K562 (cell line): ENCODE data around the gene COL23A1. TPM values are rescaled to one million over a fixed set of nuclear protein-coding genes. Genes with fewer than 3 reads are reported as not detected.

Experiments
- ATAC-seq: fragments of 200-7000 bp; cut with Tn5 transposase; 3 replicates; pipeline ENCODE4 v1.9.1; 2020; ENCODE audit warnings: moderate library complexity
- BruUV-seq: library from RNA; stranded (reverse); fragments of 400-500 nt; replicated peaks from 2 replicates; lab custom pipeline; 2021; lab: Mats Ljungman, UMichigan
- CTCF ChIA-PET: fragments of 300-600 bp; formaldehyde crosslinking; extraction: SDS; loops from one replicate; lab custom pipeline; 2021; ENCODE audit warnings: low intra/inter-chr PET ratio; lab: Yijun Ruan, JAX
- POLR2A ChIA-PET: fragments of 300-600, 350-650 bp; sonication (Branson Sonifier 250); formaldehyde crosslinking; extraction: SDS; loops from one replicate; lab custom pipeline; 2021; ENCODE audit warnings: antibody characterized with exemption, inconsistent platforms; lab: Yijun Ruan, JAX
- DNase-seq, 4 experiments: peaks; one replicate each; pipeline versions ENCODE4 v3.0.0 to v3.0.0-alpha.2; 2011 to 2018; ENCODE audit warnings: low spot score in 3 of 4, mixed read lengths in 3 of 4; ENCODE audit errors: extremely low read depth in 1 of 4
- FAIRE-seq: peaks from 2 replicates; lab custom pipeline; 2011; peaks lifted over from hg19 to GRCh38; lab: Jason Lieb, UNC
- H2AFZ ChIP-seq: 2 replicates; pipeline ENCODE4 v1.6.0; 2011; ENCODE audit warnings: low read depth, low read length, control low read depth, inconsistent platforms
- H3K27ac ChIP-seq: fragments of 200-600 bp; 3 replicates; pipeline ENCODE4 v1.8.0; 2011; ENCODE audit warnings: low read depth, mild to moderate bottlenecking, control low read depth, inconsistent platforms, low read length, moderate library complexity, mixed read lengths; ENCODE audit errors: extremely low read depth
- H3K27me3 ChIP-seq, 2 experiments: fragments of 300-600 bp in 1 of 2; 2 replicates in 1 of 2; 3 replicates in 1 of 2; pipeline versions ENCODE4 v1.6.0 to v1.8.0; 2011; ENCODE audit warnings: inconsistent platforms in 2 of 2, low read length in 2 of 2, mild to moderate bottlenecking in 1 of 2, mixed read lengths in 1 of 2, moderate library complexity in 1 of 2; ENCODE audit not compliant: control insufficient read depth in 2 of 2, insufficient read depth in 2 of 2
- H3K36me3 ChIP-seq: fragments of 300-600 bp; 3 replicates; pipeline ENCODE4 v1.8.0; 2011; ENCODE audit warnings: mild to moderate bottlenecking, low read length, inconsistent platforms; ENCODE audit not compliant: control insufficient read depth, insufficient read depth
- H3K4me1 ChIP-seq, 2 experiments: fragments of 200-600 bp in 1 of 2; replicated peaks in 1 of 2; 2 replicates in 1 of 2; 3 replicates in 1 of 2; pipeline versions ENCODE4 v1.5.1 to v1.8.0; 2011; ENCODE audit warnings: inconsistent platforms in 2 of 2, low read length in 2 of 2, mild to moderate bottlenecking in 1 of 2, mixed read lengths in 1 of 2, moderate library complexity in 1 of 2; ENCODE audit not compliant: control insufficient read depth in 2 of 2, insufficient read depth in 2 of 2
- H3K4me2 ChIP-seq: 2 replicates; pipeline ENCODE4 v1.6.1; 2011; ENCODE audit warnings: low read length, control low read depth, inconsistent platforms, mixed read lengths; ENCODE audit not compliant: insufficient read depth
- H3K4me3 ChIP-seq: fragments of 200-600 bp; sonication (generic), shearing (Covaris generic); 2 replicates; pipeline ENCODE4 v1.5.1; 2016; ENCODE audit warnings: control low read depth, inconsistent platforms
- H3K79me2 ChIP-seq: fragments of 200-600 bp; 3 replicates; pipeline ENCODE4 v1.8.0; 2011; ENCODE audit warnings: low read length, inconsistent platforms; ENCODE audit not compliant: control insufficient read depth, insufficient read depth
- H3K9ac ChIP-seq, 2 experiments: 2 replicates each; pipeline versions ENCODE4 v1.6.0 to v1.6.1; 2011; ENCODE audit warnings: low read depth in 2 of 2, low read length in 2 of 2, control low read depth in 1 of 2, inconsistent platforms in 1 of 2, mild to moderate bottlenecking in 1 of 2, mixed read lengths in 1 of 2; ENCODE audit not compliant: insufficient read depth in 1 of 2
- H3K9me1 ChIP-seq: one replicate; pipeline ENCODE4 v1.6.0; 2011; ENCODE audit warnings: inconsistent platforms, mild to moderate bottlenecking, low read length, moderate library complexity; ENCODE audit not compliant: control insufficient read depth, insufficient read depth
- H3K9me3 ChIP-seq: replicated peaks from 2 replicates; pipeline ENCODE4 v1.5.1; 2011; ENCODE audit warnings: low read depth, low read length, inconsistent platforms; ENCODE audit not compliant: control insufficient read depth, insufficient read depth
- H4K20me1 ChIP-seq: replicated peaks from 2 replicates; pipeline ENCODE4 v1.6.1; 2011; ENCODE audit warnings: low read length, inconsistent platforms, mixed read lengths; ENCODE audit not compliant: control insufficient read depth, insufficient read depth
- BRF2 ChIP-seq: IDR thresholded peaks from 3 replicates; pipeline ENCODE4 v1.6.1; 2011; ENCODE audit warnings: borderline replicate concordance, mild to moderate bottlenecking; ENCODE audit not compliant: insufficient read length, insufficient read depth
- CAMTA2 ChIP-seq: fragments of 250-450 bp; sonication (Bioruptor Pico); conservative IDR thresholded peaks from 2 replicates; pipeline ENCODE4 v1.5.1; 2022
- CSDE1 ChIP-seq, 2 experiments: fragments of 450-650 bp; IDR thresholded peaks; 2 replicates each; pipeline ENCODE4 v1.6.1; 2016; ENCODE audit warnings: mild to moderate bottlenecking in 1 of 2
- ELK3 ChIP-seq: fragments of 450-650 bp; formaldehyde crosslinking; IDR thresholded peaks from 2 replicates; pipeline ENCODE4 v1.4.0; 2020; ENCODE audit warnings: mild to moderate bottlenecking
- HNRNPLL ChIP-seq: fragments of 200-400 bp; formaldehyde crosslinking; IDR thresholded peaks from 2 replicates; pipeline ENCODE4 v1.6.1; 2017; ENCODE audit warnings: low read length, low read depth, mild to moderate bottlenecking; ENCODE audit not compliant: poor library complexity, severe bottlenecking
- HSF4 ChIP-seq: fragments of 250-450 bp; sonication (Bioruptor Pico); IDR thresholded peaks from 2 replicates; pipeline ENCODE4 v2.1.2; 2022; ENCODE audit warnings: mild to moderate bottlenecking, moderate library complexity, borderline replicate concordance
- MCM7 ChIP-seq, 2 experiments: fragments of 450-650 bp; IDR thresholded peaks; 2 replicates each; pipeline ENCODE4 v1.6.1; 2016 to 2018
- MED1 ChIP-seq: sonication (generic); formaldehyde crosslinking; IDR thresholded peaks from 2 replicates; pipeline ENCODE4 v1.8.1; 2023; ENCODE audit warnings: missing genetic modification reagents, borderline replicate concordance
- MYBL2 ChIP-seq, 2 experiments: fragments of 450-650 bp in 1 of 2; sonication (generic) in 1 of 2; formaldehyde crosslinking in 1 of 2; IDR thresholded peaks; 2 replicates each; pipeline versions ENCODE4 v1.6.1 to v1.8.1; 2017 to 2022; ENCODE audit warnings: borderline replicate concordance in 1 of 2, inconsistent platforms in 1 of 2, low read depth in 1 of 2, mild to moderate bottlenecking in 1 of 2, missing genetic modification reagents in 1 of 2, moderate library complexity in 1 of 2
- NBN ChIP-seq: fragments of 450-650 bp; IDR thresholded peaks from 2 replicates; pipeline ENCODE4 v1.6.1; 2016; ENCODE audit warnings: low read depth, mild to moderate bottlenecking
- NFE2 ChIP-seq: IDR thresholded peaks from 2 replicates; pipeline ENCODE4 v1.6.1; 2014; ENCODE audit warnings: antibody characterized with exemption, low read depth
- POLR2AphosphoS2 ChIP-seq: IDR thresholded peaks from 2 replicates; pipeline ENCODE4 v1.6.1; 2012; ENCODE audit warnings: low read length, improper control_type of control experiment
- RBM17 ChIP-seq: fragments of 200-400 bp; formaldehyde crosslinking; IDR thresholded peaks from 2 replicates; pipeline ENCODE4 v1.6.1; 2017; ENCODE audit warnings: low read depth, mild to moderate bottlenecking, low read length, borderline replicate concordance
- XRCC3 ChIP-seq: fragments of 450-650 bp; IDR thresholded peaks from 2 replicates; pipeline ENCODE4 v1.6.1; 2017; ENCODE audit warnings: mild to moderate bottlenecking, moderate library complexity
- ZNF695 ChIP-seq: fragments of 450-650 bp; formaldehyde crosslinking; IDR thresholded peaks from 2 replicates; pipeline ENCODE4 v1.4.0; 2020; ENCODE audit warnings: mild to moderate bottlenecking, moderate library complexity
- ZNF764 ChIP-seq: fragments of 250-450 bp; sonication (Bioruptor Pico); IDR thresholded peaks from 2 replicates; pipeline ENCODE4 v1.4.0; 2020; ENCODE audit warnings: low read depth, mild to moderate bottlenecking, moderate library complexity
- WGBS: fragments of 100-300 bp; shearing (Covaris generic); methylation state at CpG from one replicate; pipeline ENCODE4 v1.1.6; 2016; ENCODE audit warnings: low coverage, mixed read lengths; ENCODE audit not compliant: insufficient coverage; ENCODE audit errors: missing lambda C conversion rate; 5-methylcytosine and 5-hydroxymethylcytosine counted together
- in situ Hi-C: fragments of 300-500 bp; cut with MboI; formaldehyde crosslinking; loops from 4 replicates; pipeline ENCODE4 v1.15.0; 2018; ENCODE audit warnings: inconsistent platforms, mixed read lengths
- intact Hi-C: fragments of 100-400 bp; cut with micrococcal nuclease; formaldehyde crosslinking; loops from 2 replicates; pipeline ENCODE4 v1.14.2; 2022
- polyA plus RNA-seq, 8 experiments: library from polyadenylated mRNA; depleted of rRNA in 4 of 8; stranded (reverse) in 5 of 8; unstranded in 3 of 8; fragments of >200 nt; fragmentation: Nextera tagmentation in 2 of 8; fragmentation: Illumina TruSeq in 1 of 8; extraction: Ambion mirVana in 2 of 8; extraction: Trizol in 1 of 8; gene quantifications; 2 replicates each; pipeline versions ENCODE4 v1.2.1 to v1.2.3, GENCODE V29; 2011 to 2014; ENCODE audit warnings: inconsistent platforms in 1 of 8, missing spikeins in 1 of 8
- total RNA-seq, 7 experiments: library from RNA; depleted of rRNA in 6 of 7; stranded (reverse); fragments of >200 nt in 6 of 7; fragmentation: Illumina TruSeq in 2 of 7; extraction: Trizol in 2 of 7; gene quantifications; 2 replicates each; pipeline versions ENCODE4 v1.2.1 to v1.2.3, GENCODE V29; 2011 to 2021; ENCODE audit warnings: low replicate concordance in 1 of 7

The COL23A1 gene
- total and polyA plus RNA-seq, 9 of the 15 experiments (the other 6 are each of a cell fraction or from before 2014, with no cell fraction given): 0.09 TPM; not detected in 8

GRCh38 chr5:178519155-178519554, 71.0 kb downstream of the COL23A1 start:
- ChIA-PET CTCF (no interaction called here), POLR2A (no interaction called here)
- peaks cover 14 to 52% of the 10 kb centered on the region in 2 experiments; a peak in 4 of 5 replicates for H3K27me3 ChIP-seq
- BruUV-seq: no TSS peak
- H3K9ac ChIP-seq: no peak overlapping the region
- H3K36me3 ChIP-seq: no peaks in the 10 kb centered on the region
- H3K9me1 ChIP-seq: no peaks in the 10 kb centered on the region
- 19% methylated on average over 6 of the region's 6 CpGs for WGBS
- in situ Hi-C loops: no loop called here
- ATAC-seq (no peak), DNase-seq (no peak), FAIRE-seq (no peak)
- no peaks in the 10 kb centered on the region for H3K9me3 ChIP-seq
- H3K79me2 ChIP-seq: no peaks in the 10 kb centered on the region
- TF ChIP-seq XRCC3 (no peak), ELK3 (CRISPR knock-in tag) (no peak), MYBL2 (IDR thresholded peaks at IDR 0.05; ENCODE audit: low read depth) (no peak), MYBL2 (CRISPR knock-in tag; IDR thresholded peaks at IDR 0.05; ENCODE audit: borderline replicate concordance) (no peak), ZNF764 (CRISPR knock-in tag) (no peak), MCM7 (IDR thresholded peaks at IDR 0.05) (no peak), ZNF695 (no peak), CAMTA2 (CRISPR knock-in tag) (no peak), HNRNPLL (no peak), MED1 (CRISPR knock-in tag) (no peak), HSF4 (CRISPR knock-in tag) (no peak), NBN (no peak), NFE2 (no peak), RBM17 (no peak), BRF2 (no peak), CSDE1 (IDR thresholded peaks at IDR 0.05) (no peak), POLR2AphosphoS2 (no peak)
- no peaks in the 10 kb centered on the region for H3K4me1 ChIP-seq
- H4K20me1 ChIP-seq: no peaks in the 10 kb centered on the region
- H3K4me3 ChIP-seq: no peak overlapping the region
- H3K27ac ChIP-seq: no peak overlapping the region
- H3K4me2 ChIP-seq: no peak overlapping the region
- H2AFZ ChIP-seq: no peak overlapping the region
- intact Hi-C loops: no loop called here
